H9 (cell line): ENCODE measurements around the gene GSE1. TPM values are rescaled to one million over a fixed set of nuclear protein-coding genes. Genes with fewer than 3 reads are reported as not detected.

Source experiments
- DNase-seq: peaks from one replicate; pipeline ENCODE4 v3.0.0-alpha.2; 2017
- H2AFZ ChIP-seq: one replicate; pipeline ENCODE4 v1.6.1; 2013; ENCODE audit warnings: mild to moderate bottlenecking, low read length, control low read depth, moderate library complexity
- H2AK5ac ChIP-seq: 2 replicates; pipeline ENCODE4 v1.6.1; 2013; ENCODE audit warnings: low read length, control low read depth, mixed read lengths; ENCODE audit not compliant: insufficient read length
- H2BK120ac ChIP-seq: one replicate; pipeline ENCODE4 v1.6.1; 2013; ENCODE audit warnings: low read depth, mild to moderate bottlenecking, low read length, control low read depth, inconsistent platforms; ENCODE audit not compliant: poor library complexity, severe bottlenecking
- H2BK12ac ChIP-seq: 2 replicates; pipeline ENCODE4 v1.6.1; 2013; ENCODE audit warnings: low read length, control low read depth, mixed read lengths, low read depth; ENCODE audit not compliant: insufficient read length
- H2BK15ac ChIP-seq: 2 replicates; pipeline ENCODE4 v1.6.1; 2013; ENCODE audit warnings: low read depth, low read length, control low read depth
- H2BK20ac ChIP-seq: one replicate; pipeline ENCODE4 v1.6.1; 2013; ENCODE audit warnings: low read depth, mild to moderate bottlenecking, low read length, control low read depth, inconsistent platforms; ENCODE audit not compliant: poor library complexity, severe bottlenecking
- H2BK5ac ChIP-seq: 2 replicates; pipeline ENCODE4 v1.6.1; 2013; ENCODE audit warnings: low read length, control low read depth, mixed read lengths; ENCODE audit not compliant: insufficient read length
- H3K14ac ChIP-seq: 2 replicates; pipeline ENCODE4 v1.6.1; 2013; ENCODE audit warnings: low read length, control low read depth; ENCODE audit not compliant: insufficient read depth
- H3K18ac ChIP-seq: 2 replicates; pipeline ENCODE4 v1.6.1; 2013; ENCODE audit warnings: low read depth, mild to moderate bottlenecking, mixed read lengths, low read length, control low read depth; ENCODE audit not compliant: insufficient read length
- H3K23ac ChIP-seq: 2 replicates; pipeline ENCODE4 v1.6.1; 2013; ENCODE audit warnings: low read length, control low read depth, mixed read lengths, low read depth; ENCODE audit not compliant: insufficient read length
- H3K23me2 ChIP-seq: 2 replicates; pipeline ENCODE4 v1.6.1; 2013; ENCODE audit warnings: low read depth, mild to moderate bottlenecking, mixed read lengths, low read length, control low read depth; ENCODE audit not compliant: insufficient read length, poor library complexity, severe bottlenecking
- H3K27ac ChIP-seq: 2 replicates; pipeline ENCODE4 v1.5.1; 2013; ENCODE audit warnings: low read length, control low read depth, mixed read lengths, low read depth; ENCODE audit not compliant: insufficient read length
- H3K27me3 ChIP-seq: 2 replicates; pipeline ENCODE4 v1.6.1; 2013; ENCODE audit warnings: low read length, control low read depth, inconsistent platforms; ENCODE audit not compliant: insufficient read depth
- H3K4ac ChIP-seq: 2 replicates; pipeline ENCODE4 v1.6.1; 2013; ENCODE audit warnings: low read depth, mild to moderate bottlenecking, control low read depth, inconsistent platforms, low read length, moderate library complexity
- H3K4me1 ChIP-seq: 2 replicates; pipeline ENCODE4 v1.6.1; 2013; ENCODE audit warnings: low read length, control low read depth, inconsistent platforms; ENCODE audit not compliant: insufficient read depth
- H3K4me2 ChIP-seq: 2 replicates; pipeline ENCODE4 v1.6.1; 2013; ENCODE audit warnings: low read length, control low read depth, mixed read lengths; ENCODE audit not compliant: insufficient read length, insufficient read depth
- H3K56ac ChIP-seq: 2 replicates; pipeline ENCODE4 v1.6.1; 2013; ENCODE audit warnings: low read depth, mild to moderate bottlenecking, mixed read lengths, low read length, control low read depth; ENCODE audit not compliant: insufficient read length
- H3K79me1 ChIP-seq: 2 replicates; pipeline ENCODE4 v1.6.1; 2013; ENCODE audit warnings: low read depth, mild to moderate bottlenecking, moderate library complexity, low read length, control low read depth, inconsistent platforms; ENCODE audit not compliant: insufficient read depth, poor library complexity, severe bottlenecking
- H3K79me2 ChIP-seq: 2 replicates; pipeline ENCODE4 v1.6.1; 2013; ENCODE audit warnings: low read length, control low read depth, inconsistent platforms; ENCODE audit not compliant: insufficient read depth
- H3K9ac ChIP-seq: 2 replicates; pipeline ENCODE4 v1.6.1; 2013; ENCODE audit warnings: low read length, control low read depth, mixed read lengths; ENCODE audit not compliant: insufficient read length; ENCODE audit errors: extremely low read depth
- H3K9me3 ChIP-seq: one replicate; pipeline ENCODE4 v1.6.1; 2013; ENCODE audit warnings: low read depth, low read length, inconsistent platforms; ENCODE audit not compliant: control insufficient read depth
- H3T11ph ChIP-seq: one replicate; pipeline ENCODE4 v1.6.1; 2013; ENCODE audit warnings: mild to moderate bottlenecking, low read length, control low read depth, inconsistent platforms
- H4K20me1 ChIP-seq: one replicate; pipeline ENCODE4 v1.6.1; 2013; ENCODE audit not compliant: control insufficient read depth, insufficient read length, insufficient read depth
- H4K5ac ChIP-seq: 2 replicates; pipeline ENCODE4 v1.6.1; 2013; ENCODE audit warnings: low read depth, mild to moderate bottlenecking, mixed read lengths, low read length, control low read depth; ENCODE audit not compliant: insufficient read length
- H4K8ac ChIP-seq: replicated peaks from 2 replicates; pipeline ENCODE4 v1.6.1; 2013; ENCODE audit warnings: low read length, control low read depth, mixed read lengths, low read depth; ENCODE audit not compliant: insufficient read length
- H4K91ac ChIP-seq: 2 replicates; pipeline ENCODE4 v1.6.1; 2013; ENCODE audit warnings: low read depth, mild to moderate bottlenecking, moderate library complexity, mixed read lengths, low read length, control low read depth; ENCODE audit not compliant: insufficient read length
- H3K27ac Mint-ChIP-seq, 3 experiments: 2 replicates in 2 of 3; 3 replicates in 1 of 3; pipeline ENCODE4 v1.8.0; 2020 to 2021; ENCODE audit warnings: mixed read lengths in 3 of 3, mild to moderate bottlenecking in 1 of 3, moderate library complexity in 1 of 3
- H3K27me3 Mint-ChIP-seq: 2 replicates; pipeline ENCODE4 v1.8.0; 2021; ENCODE audit warnings: low read depth, mild to moderate bottlenecking, moderate library complexity, mixed read lengths
- H3K36me3 Mint-ChIP-seq, 3 experiments: 2 replicates in 2 of 3; 3 replicates in 1 of 3; pipeline ENCODE4 v1.8.0; 2020 to 2021; ENCODE audit warnings: low read depth in 3 of 3, mixed read lengths in 3 of 3; ENCODE audit not compliant: insufficient read depth in 1 of 3
- H3K4me1 Mint-ChIP-seq, 2 experiments: 2 replicates each; pipeline ENCODE4 v1.8.0; 2020; ENCODE audit warnings: mixed read lengths in 2 of 2
- H3K4me3 Mint-ChIP-seq, 2 experiments: 2 replicates in 1 of 2; 3 replicates in 1 of 2; pipeline ENCODE4 v1.8.0; 2020 to 2021; ENCODE audit warnings: mild to moderate bottlenecking in 2 of 2, mixed read lengths in 2 of 2, moderate library complexity in 1 of 2
- H3K9me3 Mint-ChIP-seq, 2 experiments: 2 replicates in 1 of 2; 3 replicates in 1 of 2; pipeline ENCODE4 v1.8.0; 2020; ENCODE audit warnings: mild to moderate bottlenecking in 2 of 2, mixed read lengths in 2 of 2, moderate library complexity in 1 of 2
- WGBS: extraction: QIAGEN DNeasy Blood & Tissue Kit; methylation state at CpG from one replicate; pipeline ENCODE4 v1.1.7; 2013; ENCODE audit warnings: missing lambda C conversion rate, low lambda C conversion rate, mixed read lengths; ENCODE audit not compliant: insufficient read length; ENCODE audit errors: extremely low coverage; 5-methylcytosine and 5-hydroxymethylcytosine counted together
- total RNA-seq: library from RNA; stranded (reverse); gene quantifications from 2 replicates; pipeline ENCODE4 v1.2.1, GENCODE V29; 2021
- TF ChIP-seq, protein P1 (sequence below): fragments of 200-600 bp; sonication (generic); conservative IDR thresholded peaks from 3 replicates; pipeline ENCODE4 v1.8.0; 2021; ENCODE audit warnings: antibody characterized with exemption, mild to moderate bottlenecking

The GSE1 gene
- total RNA-seq, 1 experiment from 2014 or later = 125 TPM

GRCh38 chr16:85710732-85711131, 97.6 kb downstream of the GSE1 start:
- Mint-ChIP-seq H3K27me3 (peaks cover 13% of the 10 kb centered on the region), H3K4me3 (no peak overlapping the region), H3K9me3 (peaks cover 5 to 8% of the 10 kb centered on the region in 2 experiments), H3K36me3 (peaks cover 6 to 13% (median 10%) of the 10 kb centered on the region in 3 experiments; a peak in 5 of 7 replicates), H3K4me1 (peaks cover 23 to 29% of the 10 kb centered on the region in 2 experiments), H3K27ac (no peak overlapping the region)
- H2BK120ac ChIP-seq = no peak overlapping the region
- H4K5ac ChIP-seq = no peak overlapping the region
- H3K23ac ChIP-seq = no peak overlapping the region
- no peak overlapping the region for H2AK5ac ChIP-seq
- peaks cover 2% of the 10 kb centered on the region for H3K23me2 ChIP-seq
- no peak overlapping the region for H2BK12ac ChIP-seq
- H2BK15ac ChIP-seq = no peak overlapping the region
- no peak overlapping the region for H3K27ac ChIP-seq
- H4K8ac ChIP-seq = no peak overlapping the region
- peaks cover 3% of the 10 kb centered on the region; the same call in 1 of the 2 replicates for H3K27me3 ChIP-seq
- no peak overlapping the region for H3K9ac ChIP-seq
- no peaks in the 10 kb centered on the region for H3K79me1 ChIP-seq
- no peak overlapping the region for H3K4me2 ChIP-seq
- no peak overlapping the region for H3K56ac ChIP-seq
- peaks cover 7% of the 10 kb centered on the region for H3K9me3 ChIP-seq
- no peak overlapping the region for H2BK5ac ChIP-seq
- WGBS = no CpG with 5 or more reads among the region's 9 CpGs
- peaks cover 3% of the 10 kb centered on the region; the same call in 1 of the 2 replicates for H3K4me1 ChIP-seq
- H4K91ac ChIP-seq = no peak overlapping the region
- no peak overlapping the region for H2BK20ac ChIP-seq
- no peaks in the 10 kb centered on the region for H4K20me1 ChIP-seq
- H3K14ac ChIP-seq = no peak overlapping the region
- no peak overlapping the region for H3K18ac ChIP-seq
- DNase-seq = no peak
- H3T11ph ChIP-seq = no peak overlapping the region
- no peaks in the 10 kb centered on the region for H3K79me2 ChIP-seq
- no peak overlapping the region for H2AFZ ChIP-seq
- H3K4ac ChIP-seq = no peak overlapping the region
- TF ChIP-seq, protein P1, sequence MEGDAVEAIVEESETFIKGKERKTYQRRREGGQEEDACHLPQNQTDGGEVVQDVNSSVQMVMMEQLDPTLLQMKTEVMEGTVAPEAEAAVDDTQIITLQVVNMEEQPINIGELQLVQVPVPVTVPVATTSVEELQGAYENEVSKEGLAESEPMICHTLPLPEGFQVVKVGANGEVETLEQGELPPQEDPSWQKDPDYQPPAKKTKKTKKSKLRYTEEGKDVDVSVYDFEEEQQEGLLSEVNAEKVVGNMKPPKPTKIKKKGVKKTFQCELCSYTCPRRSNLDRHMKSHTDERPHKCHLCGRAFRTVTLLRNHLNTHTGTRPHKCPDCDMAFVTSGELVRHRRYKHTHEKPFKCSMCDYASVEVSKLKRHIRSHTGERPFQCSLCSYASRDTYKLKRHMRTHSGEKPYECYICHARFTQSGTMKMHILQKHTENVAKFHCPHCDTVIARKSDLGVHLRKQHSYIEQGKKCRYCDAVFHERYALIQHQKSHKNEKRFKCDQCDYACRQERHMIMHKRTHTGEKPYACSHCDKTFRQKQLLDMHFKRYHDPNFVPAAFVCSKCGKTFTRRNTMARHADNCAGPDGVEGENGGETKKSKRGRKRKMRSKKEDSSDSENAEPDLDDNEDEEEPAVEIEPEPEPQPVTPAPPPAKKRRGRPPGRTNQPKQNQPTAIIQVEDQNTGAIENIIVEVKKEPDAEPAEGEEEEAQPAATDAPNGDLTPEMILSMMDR = no peak
